Measurements from ENCODE around the gene CABYR. TPM values are rescaled to one million over a fixed set of nuclear protein-coding genes. Genes with fewer than 3 reads are reported as not detected.

The CABYR gene
- total RNA-seq, 1 donor, result 4.0 TPM

- H3K27ac ChIP-seq (ENCODE audit: low read depth, low read length), result no peak overlapping the region
- H3K4me3 ChIP-seq (ENCODE audit: insufficient read depth, low read length), result no peak overlapping the region
- H3K4me2 ChIP-seq (ENCODE audit: insufficient read depth, low read length), result no peak overlapping the region
- no peaks in the 10 kb centered on the region for H3K4me1 ChIP-seq (ENCODE audit: insufficient read depth, low read length)
- H3K36me3 ChIP-seq (ENCODE audit: insufficient read depth, low read length), result peaks cover 4% of the 10 kb centered on the region
- DNase-seq (ENCODE audit: insufficient read length, low spot score, missing footprints), result no peak
- TF ChIP-seq CTCF (IDR thresholded peaks at IDR 0.05; ENCODE audit: extremely low read depth, low read depth, low read length), result no peak
- H2AFZ ChIP-seq (ENCODE audit: low read length), result no peak overlapping the region
- H3K9me3 ChIP-seq (ENCODE audit: low read depth, low read length), result no peaks in the 10 kb centered on the region
- H3K27me3 ChIP-seq (ENCODE audit: insufficient read depth, low read length), result no peaks in the 10 kb centered on the region
- no peaks in the 10 kb centered on the region for H3K79me2 ChIP-seq (ENCODE audit: insufficient read depth, low read length)
- peaks cover 5% of the 10 kb centered on the region for H4K20me1 ChIP-seq (ENCODE audit: insufficient read depth, low read length)
Observed at GRCh38 chr18:24104486-24104885, 34.4 kb upstream of the CABYR start.

- Histone ChIP-seq H3K9me3 (ENCODE audit: low read depth, low read length) (no peaks in the 10 kb centered on the region), H3K27ac (ENCODE audit: low read depth, low read length) (no peak overlapping the region), H3K36me3 (ENCODE audit: insufficient read depth, low read length) (no peaks in the 10 kb centered on the region), H3K79me2 (ENCODE audit: insufficient read depth, low read length) (no peaks in the 10 kb centered on the region), H3K4me1 (ENCODE audit: insufficient read depth, low read length) (peaks cover 6% of the 10 kb centered on the region), H3K4me2 (ENCODE audit: insufficient read depth, low read length) (no peak overlapping the region), H4K20me1 (ENCODE audit: insufficient read depth, low read length) (no peaks in the 10 kb centered on the region), H3K27me3 (ENCODE audit: insufficient read depth, low read length) (no peaks in the 10 kb centered on the region), H3K4me3 (ENCODE audit: insufficient read depth, low read length) (no peak overlapping the region), H2AFZ (ENCODE audit: low read length) (no peak overlapping the region)
- no peak for TF ChIP-seq CTCF (IDR thresholded peaks at IDR 0.05; ENCODE audit: extremely low read depth, low read depth, low read length)
- no peak for DNase-seq (ENCODE audit: insufficient read length, low spot score, missing footprints)
Observed at GRCh38 chr18:24108641-24109040, 30.2 kb upstream of the CABYR start.

- H2AFZ ChIP-seq (ENCODE audit: low read length), result no peak overlapping the region
- no peak for TF ChIP-seq CTCF (IDR thresholded peaks at IDR 0.05; ENCODE audit: extremely low read depth, low read depth, low read length)
Observed at GRCh38 chr18:24111936-24112335, 26.9 kb upstream of the CABYR start.

GRCh38 chr18:24112464-24112863 is 26.4 kb upstream of the CABYR start:
- Histone ChIP-seq H3K4me3 (ENCODE audit: insufficient read depth, low read length) (no peak overlapping the region), H3K4me2 (ENCODE audit: insufficient read depth, low read length) (no peak overlapping the region), H3K27me3 (ENCODE audit: insufficient read depth, low read length) (no peaks in the 10 kb centered on the region), H3K27ac (ENCODE audit: low read depth, low read length) (no peak overlapping the region), H2AFZ (ENCODE audit: low read length) (no peak overlapping the region), H3K9me3 (ENCODE audit: low read depth, low read length) (no peaks in the 10 kb centered on the region), H3K36me3 (ENCODE audit: insufficient read depth, low read length) (peaks cover 2% of the 10 kb centered on the region), H4K20me1 (ENCODE audit: insufficient read depth, low read length) (no peaks in the 10 kb centered on the region), H3K4me1 (ENCODE audit: insufficient read depth, low read length) (peaks cover 6% of the 10 kb centered on the region), H3K79me2 (ENCODE audit: insufficient read depth, low read length) (no peaks in the 10 kb centered on the region)
- DNase-seq (ENCODE audit: insufficient read length, low spot score, missing footprints), result no peak
- TF ChIP-seq CTCF (IDR thresholded peaks at IDR 0.05; ENCODE audit: extremely low read depth, low read depth, low read length), result no peak

More at GRCh38 chr18:24111936-24112335, 26.9 kb upstream of the CABYR start:
- no peak for DNase-seq (ENCODE audit: insufficient read length, low spot score, missing footprints)
- H3K36me3 ChIP-seq (ENCODE audit: insufficient read depth, low read length), result peaks cover 2% of the 10 kb centered on the region
- no peak overlapping the region for H3K27ac ChIP-seq (ENCODE audit: low read depth, low read length)
- no peaks in the 10 kb centered on the region for H3K79me2 ChIP-seq (ENCODE audit: insufficient read depth, low read length)
- no peak overlapping the region for H3K4me3 ChIP-seq (ENCODE audit: insufficient read depth, low read length)
- no peaks in the 10 kb centered on the region for H4K20me1 ChIP-seq (ENCODE audit: insufficient read depth, low read length)
- H3K4me1 ChIP-seq (ENCODE audit: insufficient read depth, low read length), result peaks cover 6% of the 10 kb centered on the region
- no peaks in the 10 kb centered on the region for H3K27me3 ChIP-seq (ENCODE audit: insufficient read depth, low read length)
- no peak overlapping the region for H3K4me2 ChIP-seq (ENCODE audit: insufficient read depth, low read length)
- no peaks in the 10 kb centered on the region for H3K9me3 ChIP-seq (ENCODE audit: low read depth, low read length)
